ENCODE results near the gene MYO1B. TPM values are rescaled to one million over a fixed set of nuclear protein-coding genes. Genes with fewer than 3 reads are reported as not detected.

Gene MYO1B
- total and polyA plus RNA-seq, 2 experiments from 2014 or later: 26.4 to 70.6 TPM

DNA sequence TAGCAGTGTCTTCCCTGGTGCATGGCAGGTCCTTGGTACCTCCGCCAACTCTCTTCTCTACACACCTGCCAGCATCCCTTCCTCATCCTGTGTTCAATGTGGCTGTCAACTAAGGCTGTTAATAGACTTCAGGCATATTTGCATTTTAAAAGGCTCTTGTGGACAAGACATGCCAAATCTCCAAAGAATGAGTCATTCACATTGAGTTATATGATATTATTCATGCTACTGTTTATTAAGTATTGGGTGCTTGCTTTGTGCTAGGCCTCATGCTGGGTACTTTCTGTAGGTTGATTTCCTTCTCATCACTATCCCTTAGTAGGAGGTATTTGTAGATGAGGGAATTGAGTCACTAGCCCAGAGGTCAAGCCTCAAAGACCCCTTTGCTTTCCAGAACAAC lies 5.2 kb downstream of the MYO1B start:
- ATAC-seq: no peak
- no peak overlapping the region for H3K27ac ChIP-seq (ENCODE audit: low read depth)
- H2AFZ ChIP-seq: no peak overlapping the region
- H3K36me3 ChIP-seq (ENCODE audit: insufficient read depth): no peaks in the 10 kb centered on the region
- no peak overlapping the region for H3K4me3 ChIP-seq
- DNase-seq (ENCODE audit: low spot score): no peak
- H3K9me2 ChIP-seq (ENCODE audit: insufficient read depth): no peaks in the 10 kb centered on the region
- no peaks in the 10 kb centered on the region for H3K27me3 ChIP-seq (ENCODE audit: insufficient read depth)
- peaks cover 67% of the 10 kb centered on the region for H4K20me1 ChIP-seq (replicated peaks; ENCODE audit: insufficient read depth)
- TF ChIP-seq, protein P1, sequence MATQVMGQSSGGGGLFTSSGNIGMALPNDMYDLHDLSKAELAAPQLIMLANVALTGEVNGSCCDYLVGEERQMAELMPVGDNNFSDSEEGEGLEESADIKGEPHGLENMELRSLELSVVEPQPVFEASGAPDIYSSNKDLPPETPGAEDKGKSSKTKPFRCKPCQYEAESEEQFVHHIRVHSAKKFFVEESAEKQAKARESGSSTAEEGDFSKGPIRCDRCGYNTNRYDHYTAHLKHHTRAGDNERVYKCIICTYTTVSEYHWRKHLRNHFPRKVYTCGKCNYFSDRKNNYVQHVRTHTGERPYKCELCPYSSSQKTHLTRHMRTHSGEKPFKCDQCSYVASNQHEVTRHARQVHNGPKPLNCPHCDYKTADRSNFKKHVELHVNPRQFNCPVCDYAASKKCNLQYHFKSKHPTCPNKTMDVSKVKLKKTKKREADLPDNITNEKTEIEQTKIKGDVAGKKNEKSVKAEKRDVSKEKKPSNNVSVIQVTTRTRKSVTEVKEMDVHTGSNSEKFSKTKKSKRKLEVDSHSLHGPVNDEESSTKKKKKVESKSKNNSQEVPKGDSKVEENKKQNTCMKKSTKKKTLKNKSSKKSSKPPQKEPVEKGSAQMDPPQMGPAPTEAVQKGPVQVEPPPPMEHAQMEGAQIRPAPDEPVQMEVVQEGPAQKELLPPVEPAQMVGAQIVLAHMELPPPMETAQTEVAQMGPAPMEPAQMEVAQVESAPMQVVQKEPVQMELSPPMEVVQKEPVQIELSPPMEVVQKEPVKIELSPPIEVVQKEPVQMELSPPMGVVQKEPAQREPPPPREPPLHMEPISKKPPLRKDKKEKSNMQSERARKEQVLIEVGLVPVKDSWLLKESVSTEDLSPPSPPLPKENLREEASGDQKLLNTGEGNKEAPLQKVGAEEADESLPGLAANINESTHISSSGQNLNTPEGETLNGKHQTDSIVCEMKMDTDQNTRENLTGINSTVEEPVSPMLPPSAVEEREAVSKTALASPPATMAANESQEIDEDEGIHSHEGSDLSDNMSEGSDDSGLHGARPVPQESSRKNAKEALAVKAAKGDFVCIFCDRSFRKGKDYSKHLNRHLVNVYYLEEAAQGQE (IDR thresholded peaks at IDR 0.05; ENCODE audit: unreplicated experiment): no peak
- TF ChIP-seq ZNF114 (CRISPR knock-in tag; IDR thresholded peaks at IDR 0.05): no peak
- no peak for TF ChIP-seq STAT1 (IDR thresholded peaks at IDR 0.05; ENCODE audit: unreplicated experiment)
- no peak for TF ChIP-seq JUNB (IDR thresholded peaks at IDR 0.05; ENCODE audit: unreplicated experiment)
- TF ChIP-seq EZH2 (IDR thresholded peaks at IDR 0.05; ENCODE audit: low read depth, unreplicated experiment): no peak
- 0 out of 2 replicates have a peak, but pooled peaks cover 3% of the 10 kb centered on the region for H3F3A ChIP-seq (replicated peaks; ENCODE audit: low read depth)
- H3K36me3 Mint-ChIP-seq (ENCODE audit: low read depth): no peaks in the 10 kb centered on the region
- no peaks in the 10 kb centered on the region for H3K9me3 Mint-ChIP-seq
- H3K79me2 ChIP-seq (replicated peaks; ENCODE audit: insufficient read depth): peaks cover 93% of the 10 kb centered on the region
- no peak overlapping the region for H3K27ac Mint-ChIP-seq
- peaks cover 6% of the 10 kb centered on the region for H3K27me3 Mint-ChIP-seq (ENCODE audit: insufficient read depth, low read depth, poor library complexity)
- peak overlapping the region; percentile 7 for H3K4me2 ChIP-seq
- peaks cover 58% of the 10 kb centered on the region for H3K4me1 ChIP-seq (ENCODE audit: insufficient read depth)
- peaks cover 68% of the 10 kb centered on the region for H3K4me1 Mint-ChIP-seq
- H3K4me3 Mint-ChIP-seq: no peak overlapping the region

DNA sequence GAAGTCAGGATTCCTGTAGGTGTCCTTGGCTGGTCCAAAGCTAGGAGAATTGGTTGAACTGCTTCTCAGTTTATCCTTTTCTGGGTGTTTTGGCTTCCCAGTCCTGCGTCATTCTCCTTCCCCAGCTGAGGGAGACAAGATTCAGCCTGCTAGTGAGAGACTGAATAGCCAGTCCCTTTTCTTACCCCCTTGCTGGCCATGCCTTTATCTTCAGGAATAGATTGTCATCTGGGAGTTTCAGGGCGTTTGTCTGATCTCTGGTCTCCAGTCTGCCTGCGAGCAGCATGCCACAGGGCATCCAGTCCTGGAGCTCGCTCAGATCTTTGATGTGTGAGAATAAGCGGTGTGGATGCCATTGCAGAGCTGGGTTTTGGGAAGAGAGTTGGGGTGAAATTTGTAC lies 5.8 kb downstream of the MYO1B start:
- Histone ChIP-seq H3K4me2 (peak overlapping the region; percentile 7; the same call in 1 of the 2 replicates), H3K27ac (ENCODE audit: low read depth) (no peak overlapping the region), H3K79me2 (replicated peaks; ENCODE audit: insufficient read depth) (peaks cover 99% of the 10 kb centered on the region), H3K9me2 (ENCODE audit: insufficient read depth) (no peaks in the 10 kb centered on the region), H2AFZ (no peak overlapping the region), H4K20me1 (replicated peaks; ENCODE audit: insufficient read depth) (peaks cover 72% of the 10 kb centered on the region), H3F3A (replicated peaks; ENCODE audit: low read depth) (no peaks in the 10 kb centered on the region), H3K4me3 (no peak overlapping the region), H3K27me3 (ENCODE audit: insufficient read depth) (no peaks in the 10 kb centered on the region), H3K36me3 (ENCODE audit: insufficient read depth) (no peaks in the 10 kb centered on the region), H3K4me1 (ENCODE audit: insufficient read depth) (peaks cover 64% of the 10 kb centered on the region)
- DNase-seq (ENCODE audit: low spot score): no peak
- Mint-ChIP-seq H3K4me3 (no peak overlapping the region), H3K4me1 (peaks cover 73% of the 10 kb centered on the region), H3K36me3 (ENCODE audit: low read depth) (no peaks in the 10 kb centered on the region), H3K9me3 (no peaks in the 10 kb centered on the region), H3K27me3 (ENCODE audit: insufficient read depth, low read depth, poor library complexity) (peaks cover 3% of the 10 kb centered on the region), H3K27ac (no peak overlapping the region)
- ATAC-seq: no peak
- TF ChIP-seq ZNF114 (CRISPR knock-in tag; IDR thresholded peaks at IDR 0.05): no peak
- TF ChIP-seq NANOG (IDR thresholded peaks at IDR 0.05; ENCODE audit: borderline replicate concordance): no peak
- TF ChIP-seq, protein P1 (IDR thresholded peaks at IDR 0.05; ENCODE audit: unreplicated experiment): no peak
- TF ChIP-seq POLR2AphosphoS5 (IDR thresholded peaks at IDR 0.05; ENCODE audit: low read depth): no peak
- TF ChIP-seq EZH2phosphoT487 (IDR thresholded peaks at IDR 0.05; ENCODE audit: unreplicated experiment): no peak
- TF ChIP-seq, protein P2, sequence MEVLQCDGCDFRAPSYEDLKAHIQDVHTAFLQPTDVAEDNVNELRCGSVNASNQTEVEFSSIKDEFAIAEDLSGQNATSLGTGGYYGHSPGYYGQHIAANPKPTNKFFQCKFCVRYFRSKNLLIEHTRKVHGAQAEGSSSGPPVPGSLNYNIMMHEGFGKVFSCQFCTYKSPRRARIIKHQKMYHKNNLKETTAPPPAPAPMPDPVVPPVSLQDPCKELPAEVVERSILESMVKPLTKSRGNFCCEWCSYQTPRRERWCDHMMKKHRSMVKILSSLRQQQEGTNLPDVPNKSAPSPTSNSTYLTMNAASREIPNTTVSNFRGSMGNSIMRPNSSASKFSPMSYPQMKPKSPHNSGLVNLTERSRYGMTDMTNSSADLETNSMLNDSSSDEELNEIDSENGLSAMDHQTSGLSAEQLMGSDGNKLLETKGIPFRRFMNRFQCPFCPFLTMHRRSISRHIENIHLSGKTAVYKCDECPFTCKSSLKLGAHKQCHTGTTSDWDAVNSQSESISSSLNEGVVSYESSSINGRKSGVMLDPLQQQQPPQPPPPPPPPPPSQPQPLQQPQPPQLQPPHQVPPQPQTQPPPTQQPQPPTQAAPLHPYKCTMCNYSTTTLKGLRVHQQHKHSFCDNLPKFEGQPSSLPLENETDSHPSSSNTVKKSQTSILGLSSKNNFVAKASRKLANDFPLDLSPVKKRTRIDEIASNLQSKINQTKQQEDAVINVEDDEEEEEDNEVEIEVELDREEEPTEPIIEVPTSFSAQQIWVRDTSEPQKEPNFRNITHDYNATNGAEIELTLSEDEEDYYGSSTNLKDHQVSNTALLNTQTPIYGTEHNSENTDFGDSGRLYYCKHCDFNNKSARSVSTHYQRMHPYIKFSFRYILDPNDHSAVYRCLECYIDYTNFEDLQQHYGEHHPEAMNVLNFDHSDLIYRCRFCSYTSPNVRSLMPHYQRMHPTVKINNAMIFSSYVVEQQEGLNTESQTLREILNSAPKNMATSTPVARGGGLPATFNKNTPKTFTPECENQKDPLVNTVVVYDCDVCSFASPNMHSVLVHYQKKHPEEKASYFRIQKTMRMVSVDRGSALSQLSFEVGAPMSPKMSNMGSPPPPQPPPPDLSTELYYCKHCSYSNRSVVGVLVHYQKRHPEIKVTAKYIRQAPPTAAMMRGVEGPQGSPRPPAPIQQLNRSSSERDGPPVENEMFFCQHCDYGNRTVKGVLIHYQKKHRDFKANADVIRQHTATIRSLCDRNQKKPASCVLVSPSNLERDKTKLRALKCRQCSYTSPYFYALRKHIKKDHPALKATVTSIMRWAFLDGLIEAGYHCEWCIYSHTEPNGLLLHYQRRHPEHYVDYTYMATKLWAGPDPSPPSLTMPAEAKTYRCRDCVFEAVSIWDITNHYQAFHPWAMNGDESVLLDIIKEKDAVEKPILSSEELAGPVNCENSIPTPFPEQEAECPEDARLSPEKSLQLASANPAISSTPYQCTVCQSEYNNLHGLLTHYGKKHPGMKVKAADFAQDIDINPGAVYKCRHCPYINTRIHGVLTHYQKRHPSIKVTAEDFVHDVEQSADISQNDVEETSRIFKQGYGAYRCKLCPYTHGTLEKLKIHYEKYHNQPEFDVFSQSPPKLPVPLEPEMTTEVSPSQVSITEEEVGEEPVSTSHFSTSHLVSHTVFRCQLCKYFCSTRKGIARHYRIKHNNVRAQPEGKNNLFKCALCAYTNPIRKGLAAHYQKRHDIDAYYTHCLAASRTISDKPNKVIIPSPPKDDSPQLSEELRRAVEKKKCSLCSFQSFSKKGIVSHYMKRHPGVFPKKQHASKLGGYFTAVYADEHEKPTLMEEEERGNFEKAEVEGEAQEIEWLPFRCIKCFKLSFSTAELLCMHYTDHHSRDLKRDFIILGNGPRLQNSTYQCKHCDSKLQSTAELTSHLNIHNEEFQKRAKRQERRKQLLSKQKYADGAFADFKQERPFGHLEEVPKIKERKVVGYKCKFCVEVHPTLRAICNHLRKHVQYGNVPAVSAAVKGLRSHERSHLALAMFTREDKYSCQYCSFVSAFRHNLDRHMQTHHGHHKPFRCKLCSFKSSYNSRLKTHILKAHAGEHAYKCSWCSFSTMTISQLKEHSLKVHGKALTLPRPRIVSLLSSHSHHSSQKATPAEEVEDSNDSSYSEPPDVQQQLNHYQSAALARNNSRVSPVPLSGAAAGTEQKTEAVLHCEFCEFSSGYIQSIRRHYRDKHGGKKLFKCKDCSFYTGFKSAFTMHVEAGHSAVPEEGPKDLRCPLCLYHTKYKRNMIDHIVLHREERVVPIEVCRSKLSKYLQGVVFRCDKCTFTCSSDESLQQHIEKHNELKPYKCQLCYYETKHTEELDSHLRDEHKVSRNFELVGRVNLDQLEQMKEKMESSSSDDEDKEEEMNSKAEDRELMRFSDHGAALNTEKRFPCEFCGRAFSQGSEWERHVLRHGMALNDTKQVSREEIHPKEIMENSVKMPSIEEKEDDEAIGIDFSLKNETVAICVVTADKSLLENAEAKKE (CRISPR knock-in tag; IDR thresholded peaks at IDR 0.05): no peak
